GDM1 (cell line): ENCODE results near the gene RSU1.
A peak's percentile ranks its signal among the peaks of the same experiment; 100 is the strongest.
"Not testable (repeated sequence)": the region's sequence is repeated elsewhere in the genome, so short reads cannot be mapped to it uniquely, and the experiment has no call there.

ENCODE experiments used
- DNase-seq: peaks from one replicate; lab custom pipeline; 2025; lab: John Stamatoyannopoulos, UW

Gene RSU1

DNA sequence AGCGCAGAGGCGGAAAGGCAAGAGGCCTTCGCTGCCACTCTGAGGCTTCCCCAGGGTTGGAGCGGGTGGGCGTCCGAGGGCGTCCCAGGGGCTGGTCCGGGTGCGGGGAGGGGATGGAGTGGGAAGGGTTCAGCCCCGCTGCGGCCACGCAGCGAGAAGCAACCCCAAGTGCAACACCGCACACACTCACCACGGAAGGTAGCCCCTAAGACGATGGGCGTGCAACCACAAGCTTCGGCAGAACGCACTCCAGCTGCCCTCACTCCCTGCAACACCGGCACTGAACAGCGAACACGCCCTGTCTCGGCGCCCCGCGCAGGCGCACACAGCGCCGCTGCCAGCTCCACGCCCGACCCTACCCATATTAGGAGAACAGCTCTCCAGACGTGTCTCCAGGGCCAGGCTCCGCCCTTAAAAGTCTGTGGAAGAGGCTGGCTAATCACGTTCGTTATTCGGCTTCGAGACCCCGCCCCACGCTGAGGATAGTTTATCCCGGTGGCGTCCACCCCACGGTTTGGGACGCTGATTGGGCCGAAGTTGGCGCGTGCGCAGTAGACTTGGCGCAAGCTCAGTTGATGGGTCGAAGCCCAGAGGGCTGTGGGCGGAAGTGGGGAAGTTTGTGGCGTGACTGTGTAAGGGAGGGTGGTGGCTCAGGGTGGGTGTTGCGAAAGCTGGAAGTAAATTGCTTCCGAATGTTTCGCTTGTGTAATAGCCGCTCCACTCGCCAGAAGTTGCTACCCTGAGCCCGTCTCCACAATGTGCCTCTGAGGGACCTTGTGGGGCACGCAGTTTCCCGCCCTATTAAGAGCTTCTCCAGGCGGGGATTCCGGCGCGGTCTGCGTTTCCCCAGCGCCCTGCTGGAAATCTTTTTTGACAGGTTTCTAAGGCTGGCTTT is at the start of gene RSU1:
RSU1 (minus strand) TSS at position 300 of the 895 bp plus-strand sequence. CDS start 343 bp downstream, outside the sequence.
- DNase-seq: peak; percentile 99

GRCh38 chr10:16866541-16867275 is 49.5 kb upstream of the RSU1 start:
- no peak for DNase-seq

DNA sequence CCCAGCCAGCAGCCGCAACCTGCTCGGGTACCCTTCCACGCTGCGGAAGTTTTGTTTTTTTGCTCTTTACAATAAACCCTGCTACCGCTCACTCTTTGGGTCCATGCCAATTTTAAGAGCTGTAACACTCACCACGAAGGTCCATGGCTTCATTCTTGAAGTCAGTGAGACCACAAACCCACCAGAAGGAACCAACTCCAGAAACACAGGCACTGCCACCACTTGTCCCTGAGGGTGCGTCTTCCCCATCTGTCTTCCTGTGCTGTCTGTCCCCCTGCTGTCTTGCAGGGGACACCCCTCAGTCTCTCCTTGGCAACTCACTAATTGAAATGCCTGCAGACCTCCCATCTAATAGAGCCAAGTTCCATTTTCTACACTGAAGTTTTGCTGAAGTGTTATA is 48.5 kb upstream of the RSU1 start:
- DNase-seq: peak; percentile 18

DNA sequence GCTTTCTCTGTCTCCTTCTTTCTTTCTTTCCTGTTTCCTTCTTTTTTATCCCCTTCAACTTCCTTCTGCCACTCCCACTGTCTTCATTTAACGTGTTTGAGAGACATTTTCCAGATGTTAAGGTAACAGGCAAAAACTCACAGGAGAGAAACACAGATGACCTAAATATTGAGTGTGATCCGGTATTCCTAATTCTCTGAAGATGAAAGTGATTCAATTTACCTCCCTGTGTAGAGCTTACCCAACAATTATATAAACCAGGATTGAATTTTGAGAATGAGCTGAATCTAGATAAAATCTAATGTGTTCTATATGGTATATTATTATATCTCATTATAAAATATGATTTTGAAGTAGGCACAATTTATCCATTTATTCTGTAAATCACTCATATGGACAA is 46.5 kb upstream of the RSU1 start:
- no peak for DNase-seq

DNA sequence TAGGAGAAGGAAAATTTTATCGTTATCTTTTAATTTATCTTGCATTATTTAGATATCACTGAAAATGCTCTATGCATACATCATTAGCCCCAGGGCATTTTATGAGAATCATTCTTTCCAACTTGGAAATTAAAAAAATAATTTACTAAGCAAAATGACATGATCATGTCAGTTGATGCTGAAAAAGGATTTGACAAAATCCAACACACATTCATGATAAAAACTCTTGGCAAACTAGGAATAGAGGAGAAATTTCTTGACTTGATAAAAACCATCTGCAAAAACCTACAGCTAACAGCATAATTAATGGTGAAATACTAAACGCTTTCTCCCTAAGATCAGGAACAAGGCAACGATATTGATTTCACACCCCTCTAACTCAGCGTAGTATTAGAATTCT is 40.2 kb upstream of the RSU1 start:
- DNase-seq: no peak

- peak; percentile 8 for DNase-seq
Observed at GRCh38 chr10:16856567-16856966, 39.3 kb upstream of the RSU1 start.

DNA sequence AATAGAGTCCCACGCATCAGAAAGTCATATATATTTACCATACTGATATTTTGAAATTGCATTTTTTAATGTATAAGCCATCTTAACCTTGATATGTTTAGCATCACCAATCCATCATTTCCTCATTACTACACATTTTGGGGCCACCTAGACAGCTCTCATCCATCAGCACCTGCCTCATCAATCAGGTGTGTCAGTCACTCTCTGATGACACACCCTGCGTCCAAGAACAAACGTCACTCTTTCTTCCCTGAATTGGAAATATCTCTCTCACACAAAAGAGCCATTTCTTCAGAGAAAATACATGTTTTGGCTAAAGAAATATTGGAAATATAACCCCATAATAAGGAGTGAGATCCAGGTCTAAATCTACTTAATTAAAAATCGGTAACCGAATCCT is 38.9 kb upstream of the RSU1 start:
- DNase-seq: no peak

DNA sequence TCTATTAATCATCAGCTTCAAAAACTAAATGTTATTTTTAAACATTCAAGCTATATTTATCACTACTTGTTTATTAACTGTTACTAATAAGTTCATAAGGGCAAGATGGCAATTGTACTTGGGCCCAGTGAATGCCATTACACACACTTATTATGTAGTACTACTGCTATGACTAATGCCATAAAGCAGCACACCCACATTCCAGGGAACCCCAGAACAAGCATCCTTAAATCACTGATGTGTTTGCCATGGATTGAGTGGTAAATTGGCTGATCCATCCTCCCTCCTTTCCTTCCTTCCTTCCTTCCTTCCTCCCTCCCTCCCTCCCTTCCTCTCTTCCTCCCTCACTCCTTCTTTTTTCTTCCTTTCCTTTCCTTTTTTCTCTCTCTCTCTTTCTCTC is 37.4 kb upstream of the RSU1 start:
- no peak for DNase-seq

GRCh38 chr10:16853809-16854208 is 36.6 kb upstream of the RSU1 start:
- DNase-seq: no peak

GRCh38 chr10:16853201-16853600 is 36.0 kb upstream of the RSU1 start:
- no peak for DNase-seq

- DNase-seq: no peak
Observed at GRCh38 chr10:16852624-16853023, 35.4 kb upstream of the RSU1 start.

DNA sequence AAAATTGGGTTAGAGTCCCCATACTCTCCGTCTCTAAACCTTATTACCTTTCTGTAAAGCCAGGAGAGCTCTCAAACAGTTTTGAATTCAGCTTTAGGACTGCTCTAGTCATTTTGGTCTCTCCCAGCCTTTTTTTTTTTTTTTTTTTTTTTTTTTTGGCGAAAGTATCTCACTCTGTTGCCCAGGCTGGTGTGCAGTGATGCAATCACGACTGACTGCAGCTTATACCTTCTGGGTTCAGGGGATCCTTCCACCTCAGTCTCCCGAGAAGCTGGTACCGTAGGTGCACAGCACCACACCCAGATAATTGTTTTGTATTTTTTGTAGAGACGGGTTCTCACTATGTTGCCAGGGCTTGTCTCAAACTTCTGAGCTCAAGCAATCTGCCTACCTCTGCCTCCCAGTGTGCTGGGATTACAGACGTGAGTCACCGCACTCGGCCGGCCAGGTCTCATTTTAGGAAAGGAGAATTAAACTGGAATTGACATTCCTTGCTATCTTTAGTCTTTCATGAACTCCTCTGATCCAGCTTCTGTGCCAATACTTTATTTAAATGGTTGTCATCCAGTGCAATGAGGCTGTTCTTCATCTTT is 31.4 kb upstream of the RSU1 start:
- DNase-seq: no peak

DNA sequence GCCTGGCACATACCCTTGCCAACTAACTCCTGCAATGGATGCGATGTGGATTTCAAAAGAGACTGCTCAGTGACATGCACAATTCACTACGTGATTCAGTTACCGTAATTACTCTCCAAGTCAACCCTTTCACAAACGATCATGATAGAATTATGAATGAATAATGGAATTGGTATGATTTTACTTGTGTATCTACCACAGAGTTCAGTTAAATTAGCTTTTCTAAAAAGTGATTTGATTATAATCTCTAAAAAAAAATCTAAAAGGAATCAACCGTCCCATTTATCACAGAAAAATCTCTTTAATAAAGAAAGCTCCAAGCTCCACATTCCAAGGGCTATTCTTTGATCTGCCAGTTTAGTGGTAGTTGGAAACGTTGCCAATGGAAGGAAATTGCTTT is 30.4 kb upstream of the RSU1 start:
- no peak for DNase-seq

- DNase-seq: no peak
Observed at GRCh38 chr10:16845248-16845647, 28.0 kb upstream of the RSU1 start.

- peak; percentile 42 for DNase-seq
Observed at GRCh38 chr10:16843252-16843870, 26.1 kb upstream of the RSU1 start.

GRCh38 chr10:16835228-16835627 is 18.0 kb upstream of the RSU1 start:
- no peak for DNase-seq

GRCh38 chr10:16832351-16833080 is 15.3 kb upstream of the RSU1 start:
- no peak for DNase-seq

GRCh38 chr10:16828701-16829175 is 11.5 kb upstream of the RSU1 start:
- DNase-seq: no peak

GRCh38 chr10:16828114-16828568 is 10.9 kb upstream of the RSU1 start:
- peak; percentile 27 for DNase-seq

GRCh38 chr10:16827474-16827873 is 10.2 kb upstream of the RSU1 start:
- not testable (repeated sequence) for DNase-seq

DNA sequence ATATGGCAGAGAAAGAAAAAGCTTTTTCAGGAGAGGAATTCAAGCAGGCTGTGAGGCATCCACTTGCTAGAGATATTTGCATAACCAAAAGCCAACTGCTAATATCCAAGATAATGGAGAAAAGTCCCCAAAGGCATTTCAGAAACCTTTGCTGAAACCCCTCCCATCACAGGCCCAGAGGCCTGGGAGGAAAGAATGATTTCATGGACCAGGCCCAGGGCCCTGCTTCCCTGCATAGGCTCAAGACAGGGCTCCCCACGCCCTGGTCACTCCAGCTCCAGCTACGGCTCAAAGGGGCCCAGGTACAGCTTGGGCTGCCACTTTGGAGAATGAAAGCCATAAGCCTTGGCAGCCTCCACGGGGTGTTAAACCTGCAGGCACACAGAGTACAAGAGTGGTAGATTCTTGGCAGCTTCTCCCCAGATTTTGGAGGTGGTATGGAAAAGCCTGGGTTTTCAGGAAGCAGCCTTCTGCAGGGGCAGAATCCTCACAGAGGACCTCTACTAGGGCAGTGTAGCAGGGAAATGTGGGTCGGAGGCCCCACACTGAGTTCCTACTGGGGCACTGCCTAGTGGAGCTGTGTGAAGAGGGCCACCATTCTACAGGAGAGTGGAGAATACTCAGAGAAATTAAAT is 5.6 kb upstream of the RSU1 start:
- no peak for DNase-seq
